Subcutaneous adipose tissue (tissue), 4 donors: ENCODE data around the gene GBP7. TPM values are rescaled to one million over a fixed set of nuclear protein-coding genes. Genes with fewer than 3 reads are reported as not detected.

Source experiments
- CTCF ChIP-seq: fragments of 450-650 bp; IDR thresholded peaks from one replicate; pipeline ENCODE4 v1.5.1; 2016; ENCODE audit warnings: low read depth, mild to moderate bottlenecking, control low read depth, antibody characterized with exemption, moderate library complexity
- total RNA-seq, 4 donors: library from RNA; depleted of rRNA; stranded (reverse); fragments of >200 nt; gene quantifications; one replicate each; pipeline ENCODE4 v1.1.0, GENCODE V29; 2016

Gene GBP7
- not detected for total RNA-seq

- TF ChIP-seq CTCF, result no peak
These were observed at the start of gene GBP7 for GRCh38 chr1:89175601-89176256. TSS of gene GBP7 (minus strand) at chr1:89176003. CDS start at chr1:89171935, 4,068 bp downstream.

- TF ChIP-seq CTCF, result no peak
These were observed 45.5 kb upstream of the GBP7 start for GRCh38 chr1:89221341-89221740.

- no peak for TF ChIP-seq CTCF
These were observed 37.5 kb upstream of the GBP7 start for GRCh38 chr1:89213347-89213746.

- TF ChIP-seq CTCF, result no peak
These were observed 35.3 kb upstream of the GBP7 start for GRCh38 chr1:89211035-89211634.

- no peak for TF ChIP-seq CTCF
These were observed 30.6 kb upstream of the GBP7 start for GRCh38 chr1:89206373-89206772.

- no peak for TF ChIP-seq CTCF
These were observed 27.4 kb upstream of the GBP7 start for GRCh38 chr1:89203166-89203565.

GRCh38 chr1:89201106-89201794 is 25.4 kb upstream of the GBP7 start:
- TF ChIP-seq CTCF, result no peak
